Posterior cingulate gyrus (tissue), 11 donors: ENCODE measurements around the gene SLC12A9.

Experiments
- DNase-seq, 10 donors: peaks; one replicate each; pipeline versions ENCODE4 v3.0.0 to v3.0.0-alpha.2; 2020 to 2021; ENCODE audit warnings: mixed read lengths in 3 of 10
- intact Hi-C: fragments of 100-400 bp; cut with DNase I; formaldehyde crosslinking; loops from one replicate; pipeline ENCODE4 v1.15.1; 2023

The SLC12A9 gene

GRCh38 chr7:100856871-100857282 lies 4.4 kb downstream of the SLC12A9 start:
- intact Hi-C loops: no loop called here
- DNase-seq: peak in 2 of 10 donors; percentile 59 to 79

- peak in 1 of 10 donors; percentile 65 for DNase-seq
- intact Hi-C loops: no loop called here
Observed at GRCh38 chr7:100859856-100860255, 7.3 kb downstream of the SLC12A9 start.

- intact Hi-C loops: no loop called here
- peak in 1 of 10 donors; percentile 82 for DNase-seq
Observed at GRCh38 chr7:100860702-100861615, 8.4 kb downstream of the SLC12A9 start.

GRCh38 chr7:100861616-100861985 lies 9.1 kb downstream of the SLC12A9 start:
- DNase-seq: peak in 1 of 10 donors; percentile 79
- intact Hi-C loops: no loop called here

GRCh38 chr7:100863406-100863950 lies 11.0 kb downstream of the SLC12A9 start:
- intact Hi-C loops: no loop called here
- DNase-seq: peak in 1 of 10 donors; percentile 79

GRCh38 chr7:100864263-100864845 lies 11.8 kb downstream of the SLC12A9 start:
- DNase-seq: peak in 1 of 10 donors; percentile 45
- intact Hi-C loops: no loop called here

GRCh38 chr7:100865372-100865911 lies 12.9 kb downstream of the SLC12A9 start:
- intact Hi-C loops: no loop called here
- peak in 2 of 10 donors; percentile 35 to 73 for DNase-seq

- peak; percentile 81 to 98 (median 90) for DNase-seq
- intact Hi-C loops: no loop called here
Observed at GRCh38 chr7:100865938-100866728, 13.6 kb downstream of the SLC12A9 start.

GRCh38 chr7:100866729-100867039 lies 14.2 kb downstream of the SLC12A9 start:
- intact Hi-C loops: no loop called here
- DNase-seq: no peak

GRCh38 chr7:100867040-100867775 lies 14.7 kb downstream of the SLC12A9 start, which contains the start of gene TRIP6:
TSS of gene TRIP6 (plus strand) at chr7:100867387. CDS start at chr7:100867498, 111 bp downstream.
- DNase-seq: peak; percentile 57 to 96 (median 78)
- intact Hi-C loops: no loop called here

GRCh38 chr7:100867776-100868485 lies 15.4 kb downstream of the SLC12A9 start:
- DNase-seq: peak in 3 of 10 donors; percentile 21 to 85 (median 67)

GRCh38 chr7:100873599-100874299 lies 21.2 kb downstream of the SLC12A9 start:
- intact Hi-C loops: loop anchor here (2.0 kb wide), 1 partner anchor 15 kb away; the partner anchor contains the start of gene UFSP1

More at GRCh38 chr7:100867776-100868485, 15.4 kb downstream of the SLC12A9 start:
- intact Hi-C loops: no loop called here

GRCh38 chr7:100874300-100874576 lies 21.7 kb downstream of the SLC12A9 start:
- peak in 1 of 10 donors; percentile 56 for DNase-seq
- intact Hi-C loops: loop anchor here (2.0 kb wide), 1 partner anchor 15 kb away; the partner anchor contains the start of gene UFSP1

More at GRCh38 chr7:100873599-100874299, 21.2 kb downstream of the SLC12A9 start:
- peak in 1 of 10 donors; percentile 54 for DNase-seq

- intact Hi-C loops: loop anchor here (2.0 kb wide), 1 partner anchor 14 kb away; the partner anchor contains the start of gene UFSP1
- peak; percentile 98 to 100 (median 99) for DNase-seq
Observed at GRCh38 chr7:100874577-100875355, 22.3 kb downstream of the SLC12A9 start, which contains the start of gene SRRT. TSS of gene SRRT (plus strand) at chr7:100875103. CDS start at chr7:100875591, 488 bp downstream.

- DNase-seq: peak in 2 of 10 donors; percentile 72 to 81
- intact Hi-C loops: loop anchor here (2.0 kb wide), 1 partner anchor 13 kb away; the partner anchor contains the start of gene UFSP1
Observed at GRCh38 chr7:100875356-100875751, 22.8 kb downstream of the SLC12A9 start.

- intact Hi-C loops: no loop called here
- DNase-seq: no peak
Observed at GRCh38 chr7:100878013-100878412, 25.5 kb downstream of the SLC12A9 start.

- intact Hi-C loops: no loop called here
- no peak for DNase-seq
Observed at GRCh38 chr7:100878685-100879084, 26.2 kb downstream of the SLC12A9 start.
